Activated naive CD8-positive, alpha-beta T cell treated with anti-CD3 and anti-CD28 coated beads for 36 hours (primary cell): ENCODE measurements around the gene PAGE2. TPM values are rescaled to one million over a fixed set of nuclear protein-coding genes. Genes with fewer than 3 reads are reported as not detected.
A peak's percentile ranks its signal among the peaks of the same experiment; 100 is the strongest.
"Not testable (repeated sequence)": the region's sequence is repeated elsewhere in the genome, so short reads cannot be mapped to it uniquely, and the experiment has no call there.

Source experiments
- DNase-seq: peaks from one replicate; pipeline ENCODE4 v3.0.0; 2021
- H3K27ac Mint-ChIP-seq: one replicate; pipeline ENCODE4 v1.8.0; 2022; ENCODE audit warnings: mild to moderate bottlenecking, moderate library complexity, mixed read lengths
- H3K27me3 Mint-ChIP-seq: one replicate; pipeline ENCODE4 v1.8.0; 2022; ENCODE audit warnings: mild to moderate bottlenecking, mixed read lengths
- H3K36me3 Mint-ChIP-seq: one replicate; pipeline ENCODE4 v1.8.0; 2021; ENCODE audit warnings: mild to moderate bottlenecking, mixed read lengths
- H3K4me1 Mint-ChIP-seq: one replicate; pipeline ENCODE4 v1.8.0; 2021; ENCODE audit warnings: mixed read lengths
- H3K4me3 Mint-ChIP-seq: one replicate; pipeline ENCODE4 v1.8.0; 2022; ENCODE audit warnings: mild to moderate bottlenecking, moderate library complexity, mixed read lengths
- H3K9me3 Mint-ChIP-seq: one replicate; pipeline ENCODE4 v1.8.0; 2022; ENCODE audit warnings: mixed read lengths
- total RNA-seq, 2 experiments: library from RNA; stranded (reverse); gene quantifications; one replicate each; pipeline ENCODE4 v1.2.3, GENCODE V29; 2021

Gene PAGE2, protein sequence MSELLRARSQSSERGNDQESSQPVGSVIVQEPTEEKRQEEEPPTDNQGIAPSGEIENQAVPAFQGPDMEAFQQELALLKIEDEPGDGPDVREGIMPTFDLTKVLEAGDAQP
- not detected for total RNA-seq

DNA sequence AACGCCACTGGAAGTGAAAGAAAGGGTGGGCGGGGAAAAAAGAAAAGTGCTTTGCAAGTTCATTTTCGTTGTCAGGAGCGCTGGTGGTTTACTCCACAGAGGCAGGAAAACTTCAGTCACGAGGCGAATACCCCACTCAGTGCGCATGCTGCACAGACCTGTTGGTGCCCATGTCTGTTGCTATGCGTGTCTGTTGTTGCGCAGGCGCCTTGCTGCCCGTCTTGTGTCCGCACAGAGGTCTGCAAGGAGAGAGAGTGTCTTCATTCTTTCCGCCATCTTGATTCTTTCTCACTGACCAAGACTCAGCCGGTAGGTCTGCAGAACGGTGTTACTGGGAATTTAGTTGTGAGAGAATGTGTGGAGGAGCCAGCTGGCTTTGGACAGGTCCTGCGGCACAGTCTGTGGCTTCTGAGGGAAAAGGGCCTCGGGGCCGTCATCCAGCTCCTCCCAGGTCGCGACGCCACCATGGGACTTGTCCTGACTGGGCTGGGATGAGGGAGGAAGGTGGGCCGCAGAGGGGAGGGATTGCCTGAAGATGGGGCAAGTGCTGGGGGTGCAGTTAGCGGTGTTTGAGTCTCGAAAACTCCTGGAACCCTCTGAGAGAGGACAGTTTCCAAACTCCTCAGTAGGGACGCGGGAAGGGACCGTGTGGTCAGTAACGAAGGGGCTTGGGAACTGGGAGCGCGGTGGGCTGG lies at the start of gene PAGE2:
PAGE2 (plus strand) TSS at position 224 of the 695 bp plus-strand sequence. CDS start 1,003 bp downstream, outside the sequence.
- Mint-ChIP-seq H3K27me3 (no peaks in the 10 kb centered on the region), H3K9me3 (no peaks in the 10 kb centered on the region), H3K4me3 (no peak within 1 kb of the TSS), H3K27ac (no peak within 1 kb of the TSS), H3K4me1 (no peaks in the 10 kb centered on the region), H3K36me3 (no peaks in the 10 kb centered on the region)
- no peak for DNase-seq

DNA sequence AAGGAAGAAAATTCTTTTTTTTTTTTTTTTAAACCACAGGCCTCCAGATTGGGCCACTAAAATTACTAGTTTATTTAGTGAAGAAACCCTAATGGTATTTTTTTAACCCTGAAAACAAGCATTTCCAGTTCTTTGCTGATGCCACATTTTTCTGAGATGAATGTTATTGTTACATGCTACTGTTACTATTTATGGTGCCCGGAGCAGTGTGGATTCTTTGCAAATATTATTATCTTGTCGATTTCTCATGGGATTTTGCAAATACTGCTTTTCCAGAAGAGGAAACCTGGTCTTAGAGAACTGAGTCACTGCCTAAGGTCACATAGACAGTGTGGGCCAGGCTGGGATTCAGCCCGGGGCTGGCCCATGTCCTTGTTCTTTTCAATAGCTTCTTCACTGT lies 49.3 kb upstream of the PAGE2 start:
- Mint-ChIP-seq H3K4me1 (no peaks in the 10 kb centered on the region), H3K9me3 (no peaks in the 10 kb centered on the region)

DNA sequence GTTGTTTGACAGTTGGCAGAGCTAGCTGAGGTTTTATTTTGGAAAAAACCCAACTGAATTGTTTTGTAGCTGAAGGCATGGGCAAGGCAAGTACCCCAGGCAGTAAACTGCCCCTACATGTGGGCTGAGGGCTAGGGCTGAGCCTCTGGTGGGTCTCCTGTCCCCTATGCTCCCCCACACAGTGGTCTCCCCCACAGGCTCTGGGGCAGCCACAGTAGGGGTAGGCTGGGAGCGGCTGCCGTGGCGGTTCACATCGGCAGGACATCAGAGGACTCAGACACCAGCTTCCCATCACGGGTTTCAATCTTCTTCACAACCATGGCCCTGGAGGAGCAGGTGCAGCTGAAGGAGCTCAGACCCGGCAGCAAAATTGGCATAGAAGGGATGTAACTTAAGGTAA lies 47.3 kb upstream of the PAGE2 start:
- H3K27me3 Mint-ChIP-seq, result no peaks in the 10 kb centered on the region
- no peaks in the 10 kb centered on the region for H3K9me3 Mint-ChIP-seq
- H3K27ac Mint-ChIP-seq, result no peak overlapping the region
- no peak overlapping the region for H3K4me3 Mint-ChIP-seq
- no peaks in the 10 kb centered on the region for H3K36me3 Mint-ChIP-seq
- DNase-seq, result no peak
- H3K4me1 Mint-ChIP-seq, result no peaks in the 10 kb centered on the region

More for the DNA sequence above, 49.3 kb upstream of the PAGE2 start:
- Mint-ChIP-seq H3K36me3 (no peaks in the 10 kb centered on the region), H3K4me3 (no peak overlapping the region), H3K27me3 (no peaks in the 10 kb centered on the region), H3K27ac (no peak overlapping the region)
- DNase-seq, result no peak

DNA sequence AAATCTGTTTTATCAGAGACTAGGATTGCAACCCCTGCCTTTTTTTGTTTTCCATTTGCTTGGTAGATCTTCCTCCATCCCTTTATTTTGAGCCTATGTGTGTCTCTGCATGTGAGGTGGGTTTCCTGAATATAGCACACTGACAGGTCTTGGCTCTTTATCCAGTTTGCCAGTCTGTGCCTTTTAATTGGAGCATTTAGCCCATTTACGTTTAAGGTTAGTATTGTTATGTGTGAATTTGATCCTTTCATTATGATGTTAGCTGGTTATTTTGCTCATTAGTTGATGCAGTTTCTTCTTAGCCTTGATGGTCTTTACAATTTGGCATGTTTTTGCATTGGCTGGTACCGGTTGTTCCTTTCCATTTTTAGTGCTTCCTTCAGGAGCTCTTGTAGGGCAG lies 38.2 kb upstream of the PAGE2 start:
- not testable (repeated sequence) for H3K4me1 Mint-ChIP-seq, H3K9me3 Mint-ChIP-seq, H3K27ac Mint-ChIP-seq, H3K27me3 Mint-ChIP-seq, H3K4me3 Mint-ChIP-seq, H3K36me3 Mint-ChIP-seq, DNase-seq

DNA sequence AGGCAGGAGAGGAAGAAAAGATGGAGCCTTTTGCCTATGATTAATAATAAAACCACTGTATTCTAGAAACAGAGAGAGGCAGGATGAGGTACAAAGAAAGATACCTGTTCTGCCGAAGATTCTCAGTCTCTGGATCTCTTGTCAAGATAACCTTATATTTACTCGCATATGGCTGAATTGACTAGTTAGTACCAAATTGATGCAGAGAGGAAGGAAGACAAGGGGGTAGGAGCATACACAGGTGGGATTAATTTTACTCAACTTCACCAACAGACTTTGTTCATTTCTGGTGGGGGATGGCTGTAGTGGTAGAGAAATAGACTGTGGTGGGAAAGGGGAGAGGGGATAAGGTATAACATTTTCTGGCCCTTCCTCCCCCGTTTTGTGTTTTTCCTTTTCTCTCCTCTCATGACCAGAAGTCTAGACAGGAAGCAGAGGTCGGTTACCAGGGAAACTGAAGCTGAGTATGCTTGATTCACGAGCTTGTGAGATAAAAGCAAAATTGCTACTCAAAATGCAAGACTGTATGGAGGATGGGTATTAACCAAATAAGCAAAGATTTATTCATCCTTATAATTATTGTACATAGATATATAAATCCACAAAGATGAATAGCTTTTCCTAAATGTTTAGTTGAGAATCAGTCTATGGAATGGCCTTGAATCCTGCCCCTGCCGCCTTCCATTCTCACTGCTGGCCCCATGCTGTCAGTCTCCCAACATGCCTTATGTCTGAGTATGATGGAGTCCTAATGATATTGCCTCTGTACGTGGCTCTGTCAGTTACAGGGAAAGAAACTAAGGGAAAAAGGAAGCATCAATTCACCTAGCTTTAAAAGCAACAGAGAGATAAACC lies 31.8 kb upstream of the PAGE2 start:
- Mint-ChIP-seq H3K27ac (no peak overlapping the region), H3K36me3 (peaks cover 2% of the 10 kb centered on the region), H3K27me3 (no peaks in the 10 kb centered on the region), H3K4me3 (peak overlapping the region; percentile 33), H3K9me3 (no peaks in the 10 kb centered on the region), H3K4me1 (peaks cover 16% of the 10 kb centered on the region)
- DNase-seq, result no peak

DNA sequence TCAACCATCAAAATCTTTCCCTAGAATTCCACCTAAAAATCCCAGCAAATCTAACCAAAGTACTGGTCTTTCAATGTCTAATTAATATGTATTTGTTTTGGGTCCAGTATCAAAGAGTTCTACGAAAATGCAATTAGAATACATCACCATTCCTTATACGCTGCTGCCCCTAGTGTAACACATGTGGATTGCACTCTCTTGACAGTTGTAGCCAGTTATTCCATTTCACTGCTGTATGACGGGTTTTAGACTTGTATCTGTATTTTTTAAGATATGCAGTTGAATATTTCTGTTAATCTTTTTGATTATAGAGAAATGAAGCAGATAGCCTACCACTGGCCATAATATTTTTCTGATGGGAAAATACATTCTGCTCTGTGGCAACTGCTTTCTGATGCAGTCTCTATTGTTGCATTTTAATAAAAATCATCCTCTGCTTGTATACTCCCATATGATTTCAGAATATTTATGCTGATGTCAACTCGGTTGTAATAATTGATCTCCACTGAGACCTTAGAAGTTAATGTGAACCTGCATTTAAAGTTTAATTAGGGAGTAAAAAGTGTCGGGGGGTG lies 31.1 kb upstream of the PAGE2 start:
- Mint-ChIP-seq H3K9me3 (no peaks in the 10 kb centered on the region), H3K4me1 (peaks cover 16% of the 10 kb centered on the region), H3K4me3 (peak overlapping the region; percentile 33), H3K36me3 (peaks cover 2% of the 10 kb centered on the region), H3K27ac (no peak overlapping the region), H3K27me3 (no peaks in the 10 kb centered on the region)
- DNase-seq, result no peak

DNA sequence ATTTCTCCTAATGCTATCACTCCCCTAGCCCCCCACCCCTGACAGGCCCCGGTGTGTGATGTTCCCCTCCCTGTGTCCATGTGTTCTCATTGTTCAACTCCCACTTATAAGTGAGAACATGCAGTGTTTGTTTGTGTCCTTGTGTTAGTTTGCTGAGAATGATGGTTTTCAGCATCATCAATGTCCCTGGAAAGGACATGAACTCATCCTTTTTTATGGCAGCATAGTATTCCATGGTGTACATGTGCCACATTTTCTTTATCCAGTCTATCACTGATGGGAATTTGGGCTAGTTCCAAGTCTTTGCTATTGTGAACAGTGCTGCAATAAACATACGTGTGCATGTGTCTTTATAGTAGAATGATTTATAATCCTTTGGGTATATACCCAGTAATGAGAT lies 21.6 kb upstream of the PAGE2 start:
- DNase-seq, H3K27me3 Mint-ChIP-seq, H3K9me3 Mint-ChIP-seq, H3K27ac Mint-ChIP-seq, H3K4me1 Mint-ChIP-seq, H3K36me3 Mint-ChIP-seq, H3K4me3 Mint-ChIP-seq: not testable (repeated sequence)

DNA sequence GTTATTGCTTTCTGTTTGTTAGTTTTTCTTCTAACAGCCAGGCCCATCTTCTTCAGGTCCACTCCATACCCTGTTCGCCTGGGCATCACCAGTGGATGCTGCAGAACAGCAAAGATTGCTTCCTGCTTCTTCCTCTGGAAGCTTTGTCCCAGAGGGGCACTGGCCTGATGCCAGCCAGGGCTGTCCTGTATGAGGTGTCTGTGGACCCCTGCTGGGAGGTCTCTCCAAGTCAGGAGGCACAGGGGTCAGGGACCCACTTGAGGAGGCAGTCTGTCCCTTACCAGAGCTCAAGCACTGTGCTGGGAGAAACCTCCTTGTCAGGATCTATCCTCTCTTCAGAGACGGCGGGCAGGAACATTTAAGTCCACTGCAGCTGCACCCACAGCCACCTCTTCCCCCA lies 16.5 kb upstream of the PAGE2 start:
- no peak for DNase-seq
- H3K4me1 Mint-ChIP-seq, result no peaks in the 10 kb centered on the region
- H3K4me3 Mint-ChIP-seq, result no peak overlapping the region
- H3K9me3 Mint-ChIP-seq, result no peaks in the 10 kb centered on the region
- no peaks in the 10 kb centered on the region for H3K36me3 Mint-ChIP-seq
- no peaks in the 10 kb centered on the region for H3K27me3 Mint-ChIP-seq
- no peak overlapping the region for H3K27ac Mint-ChIP-seq

DNA sequence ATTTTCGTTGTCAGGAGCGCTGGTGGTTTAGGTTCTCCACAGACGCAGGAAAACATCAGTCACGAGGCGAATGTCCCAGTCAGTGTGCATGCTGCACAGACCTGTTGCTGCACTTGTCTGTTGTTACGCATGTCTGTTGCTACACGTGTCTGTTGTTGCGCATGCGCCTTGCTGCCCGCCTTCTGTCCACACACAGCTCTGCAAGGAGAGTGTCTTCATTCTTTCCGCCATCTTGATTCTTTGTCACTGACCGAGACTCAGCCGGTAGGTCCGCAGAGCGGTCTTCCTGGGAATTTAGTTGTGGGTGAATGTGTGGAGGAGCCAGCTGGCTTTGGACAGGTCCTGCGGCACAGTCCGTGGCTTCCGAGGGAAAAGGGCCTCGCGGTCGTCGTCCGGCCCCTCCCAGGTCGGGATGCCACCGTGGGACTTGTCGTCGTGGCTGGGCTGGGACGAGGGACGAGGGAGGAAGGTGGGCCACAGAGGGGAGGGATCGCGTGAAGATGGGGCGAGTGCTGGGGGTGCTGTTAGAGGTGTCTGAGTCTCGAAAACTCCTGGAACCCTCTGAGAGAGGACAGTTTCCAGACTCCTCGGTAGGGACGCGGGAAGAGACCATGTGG lies 13.9 kb upstream of the PAGE2 start, which contains the start of gene PAGE2B:
PAGE2B (plus strand) TSS at position 180 of the 617 bp plus-strand sequence. CDS start 1,012 bp downstream, outside the sequence.
- no peak for DNase-seq
- Mint-ChIP-seq H3K9me3 (no peaks in the 10 kb centered on the region), H3K36me3 (no peaks in the 10 kb centered on the region), H3K27me3 (no peaks in the 10 kb centered on the region), H3K4me1 (no peaks in the 10 kb centered on the region), H3K4me3 (no peak within 1 kb of the TSS), H3K27ac (no peak within 1 kb of the TSS)

DNA sequence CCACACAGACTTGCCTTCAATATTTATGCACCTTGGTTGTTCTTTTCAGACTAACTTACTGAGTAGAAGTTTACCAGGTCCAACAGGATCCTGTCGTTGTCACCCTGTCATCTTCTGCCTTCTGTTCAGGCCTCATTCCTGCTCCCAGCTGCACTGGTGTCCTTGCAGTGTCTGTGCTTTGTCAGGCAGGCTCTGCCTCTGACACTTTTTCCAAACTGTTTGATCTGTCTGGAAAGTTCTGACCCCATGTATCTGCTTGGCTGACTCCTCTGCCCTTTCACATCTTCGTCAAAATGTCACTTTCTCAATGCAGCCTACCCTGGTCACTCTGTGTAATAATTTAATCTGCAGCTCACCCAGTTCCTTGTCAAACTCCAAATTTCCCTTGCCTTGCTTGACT lies 9.9 kb downstream of the PAGE2 start:
- H3K27me3 Mint-ChIP-seq, result no peaks in the 10 kb centered on the region
- H3K4me1 Mint-ChIP-seq, result no peaks in the 10 kb centered on the region
- no peaks in the 10 kb centered on the region for H3K9me3 Mint-ChIP-seq
- H3K27ac Mint-ChIP-seq, result no peak overlapping the region
- H3K4me3 Mint-ChIP-seq, result no peak overlapping the region
- no peak for DNase-seq
- H3K36me3 Mint-ChIP-seq, result no peaks in the 10 kb centered on the region

DNA sequence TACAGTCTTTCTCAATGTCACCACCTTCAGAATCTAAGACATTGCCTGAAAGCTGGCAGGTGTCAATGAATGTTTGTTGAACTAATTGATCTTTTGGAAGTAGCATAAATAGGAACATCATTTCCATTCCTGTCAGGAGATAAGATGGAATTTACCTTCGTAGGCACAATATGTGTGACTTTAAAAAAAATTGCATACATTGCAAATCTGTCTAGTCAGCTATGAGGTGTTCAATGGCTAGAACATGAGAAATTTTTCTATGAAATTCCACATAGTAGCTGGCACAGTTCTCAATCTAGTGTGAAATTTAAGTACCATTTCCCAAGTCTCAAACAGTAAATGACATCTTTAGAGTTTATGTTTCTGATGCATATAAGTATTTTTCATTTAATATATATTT lies 10.3 kb downstream of the PAGE2 start:
- no peak for DNase-seq
- H3K4me1 Mint-ChIP-seq, result no peaks in the 10 kb centered on the region
- no peaks in the 10 kb centered on the region for H3K27me3 Mint-ChIP-seq
- no peaks in the 10 kb centered on the region for H3K36me3 Mint-ChIP-seq
- H3K4me3 Mint-ChIP-seq, result no peak overlapping the region
- no peaks in the 10 kb centered on the region for H3K9me3 Mint-ChIP-seq
- no peak overlapping the region for H3K27ac Mint-ChIP-seq

DNA sequence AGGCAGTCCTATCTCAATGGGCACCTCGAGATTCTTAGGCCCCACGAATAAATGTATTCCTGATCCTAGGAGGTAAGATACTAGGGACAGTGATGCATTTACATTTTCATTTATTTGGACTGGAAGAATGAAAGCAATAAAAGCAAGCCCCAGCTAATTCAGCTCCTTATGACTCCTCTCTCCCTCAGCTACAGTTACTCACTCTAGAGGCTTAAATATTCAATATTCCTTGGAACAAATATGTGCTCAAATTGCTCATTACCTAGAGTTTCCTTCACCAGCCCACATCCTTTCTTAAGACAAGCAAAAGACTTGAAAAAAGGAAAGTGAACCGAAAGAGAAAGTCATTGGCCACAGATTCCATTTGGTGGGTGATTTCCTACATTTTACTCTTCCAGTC lies 13.9 kb downstream of the PAGE2 start:
- Mint-ChIP-seq H3K27me3 (no peaks in the 10 kb centered on the region), H3K9me3 (no peaks in the 10 kb centered on the region), H3K4me3 (no peak overlapping the region), H3K27ac (no peak overlapping the region), H3K4me1 (no peaks in the 10 kb centered on the region), H3K36me3 (no peaks in the 10 kb centered on the region)
- no peak for DNase-seq

DNA sequence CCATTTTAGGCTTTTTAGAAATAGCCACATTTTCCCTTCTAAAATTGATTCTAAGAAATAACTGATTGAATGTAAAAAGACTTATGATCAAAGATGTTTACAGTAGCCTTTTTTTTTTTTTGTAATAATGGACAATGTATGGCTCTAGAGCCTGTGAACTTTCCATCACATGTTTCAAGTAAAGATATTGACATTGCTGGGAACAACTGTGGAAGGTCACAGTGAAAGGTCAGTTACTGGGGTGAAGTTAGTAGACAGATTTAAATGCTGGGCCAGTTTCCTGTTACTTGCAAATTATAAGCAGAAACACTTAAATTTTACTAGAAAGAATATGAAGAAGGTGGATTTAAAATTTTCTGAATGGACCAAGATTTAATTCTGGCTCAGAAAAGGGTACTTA lies 18.4 kb downstream of the PAGE2 start:
- Mint-ChIP-seq H3K36me3 (no peaks in the 10 kb centered on the region), H3K9me3 (no peaks in the 10 kb centered on the region), H3K4me3 (no peak overlapping the region), H3K27me3 (no peaks in the 10 kb centered on the region), H3K27ac (no peak overlapping the region), H3K4me1 (no peaks in the 10 kb centered on the region)
- DNase-seq, result no peak

DNA sequence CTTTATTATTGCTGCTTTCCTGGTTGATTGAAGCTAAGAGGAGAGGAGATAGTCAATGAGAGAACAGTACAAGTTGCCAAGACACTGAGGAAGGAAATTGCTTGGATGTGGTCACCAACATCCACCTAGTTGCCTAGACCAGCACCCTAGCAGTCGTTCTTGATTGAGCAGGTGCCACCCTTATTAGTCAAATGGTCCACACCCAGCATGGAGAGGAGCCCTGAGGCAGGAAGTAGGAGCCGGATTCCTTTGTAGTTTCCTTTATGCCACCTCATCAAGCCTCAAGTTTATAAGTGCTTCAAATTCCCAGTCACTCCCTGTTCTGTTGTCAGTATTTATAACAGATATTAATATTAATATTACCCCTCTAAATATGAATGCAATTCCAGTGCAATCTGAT lies 19.1 kb downstream of the PAGE2 start:
- Mint-ChIP-seq H3K36me3 (no peaks in the 10 kb centered on the region), H3K9me3 (no peaks in the 10 kb centered on the region), H3K27me3 (no peaks in the 10 kb centered on the region), H3K27ac (no peak overlapping the region), H3K4me3 (no peak overlapping the region), H3K4me1 (no peaks in the 10 kb centered on the region)
- no peak for DNase-seq

DNA sequence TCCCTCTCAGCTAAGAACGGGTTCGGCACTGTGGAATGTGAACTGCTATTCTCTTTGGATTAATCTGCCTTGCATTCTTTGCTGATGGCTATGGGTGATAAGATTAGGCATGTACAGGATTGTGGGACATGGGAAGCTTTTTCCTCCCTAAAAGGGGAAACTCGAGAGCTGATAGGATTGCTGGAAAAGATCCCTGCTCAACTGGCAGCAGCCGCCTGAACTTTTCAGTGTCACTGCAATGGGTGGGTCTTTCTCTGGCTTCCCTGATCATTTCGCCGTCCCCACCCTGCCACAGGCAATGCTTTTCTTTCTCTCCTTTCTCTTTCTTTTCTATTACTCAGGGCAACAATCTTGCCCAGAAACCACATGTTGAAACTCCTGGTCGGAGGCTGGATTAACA lies 20.5 kb downstream of the PAGE2 start:
- Mint-ChIP-seq H3K36me3 (no peaks in the 10 kb centered on the region), H3K27me3 (no peaks in the 10 kb centered on the region), H3K4me1 (no peaks in the 10 kb centered on the region), H3K27ac (no peak overlapping the region), H3K4me3 (no peak overlapping the region), H3K9me3 (no peaks in the 10 kb centered on the region)
- no peak for DNase-seq
